NB4 (cell line): Measurements from ENCODE around the gene AATK.

Experiments
- DNase-seq: peaks from one replicate; pipeline ENCODE4 v3.0.0; 2010; ENCODE audit warnings: low read depth
- H3K4me3 ChIP-seq: one replicate; pipeline ENCODE4 v1.5.1; 2011; ENCODE audit warnings: mild to moderate bottlenecking, low read depth, low read length, moderate library complexity
- CTCF ChIP-seq: IDR thresholded peaks from one replicate; pipeline ENCODE4 v1.5.1; 2012; ENCODE audit warnings: low read depth, low read length
- MYC ChIP-seq: IDR thresholded peaks from 2 replicates; pipeline ENCODE4 v1.6.1; 2011; ENCODE audit warnings: low read depth, low read length
- POLR2A ChIP-seq: IDR thresholded peaks from 2 replicates; pipeline ENCODE4 v1.6.1; 2011; ENCODE audit warnings: mild to moderate bottlenecking; ENCODE audit not compliant: insufficient read length; ENCODE audit errors: extremely low read depth
- TF ChIP-seq, protein P1 (sequence below): IDR thresholded peaks from 2 replicates; pipeline ENCODE4 v1.6.1; 2011; ENCODE audit warnings: low read depth, low read length

The AATK gene

GRCh38 chr17:81190591-81190990 is 24.6 kb upstream of the AATK start:
- no peak for DNase-seq
- TF ChIP-seq POLR2A, result no peak
- no peak for TF ChIP-seq CTCF
- TF ChIP-seq, protein P1, sequence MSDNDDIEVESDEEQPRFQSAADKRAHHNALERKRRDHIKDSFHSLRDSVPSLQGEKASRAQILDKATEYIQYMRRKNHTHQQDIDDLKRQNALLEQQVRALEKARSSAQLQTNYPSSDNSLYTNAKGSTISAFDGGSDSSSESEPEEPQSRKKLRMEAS, result no peak
- no peak for TF ChIP-seq MYC
- no peak overlapping the region for H3K4me3 ChIP-seq

DNA sequence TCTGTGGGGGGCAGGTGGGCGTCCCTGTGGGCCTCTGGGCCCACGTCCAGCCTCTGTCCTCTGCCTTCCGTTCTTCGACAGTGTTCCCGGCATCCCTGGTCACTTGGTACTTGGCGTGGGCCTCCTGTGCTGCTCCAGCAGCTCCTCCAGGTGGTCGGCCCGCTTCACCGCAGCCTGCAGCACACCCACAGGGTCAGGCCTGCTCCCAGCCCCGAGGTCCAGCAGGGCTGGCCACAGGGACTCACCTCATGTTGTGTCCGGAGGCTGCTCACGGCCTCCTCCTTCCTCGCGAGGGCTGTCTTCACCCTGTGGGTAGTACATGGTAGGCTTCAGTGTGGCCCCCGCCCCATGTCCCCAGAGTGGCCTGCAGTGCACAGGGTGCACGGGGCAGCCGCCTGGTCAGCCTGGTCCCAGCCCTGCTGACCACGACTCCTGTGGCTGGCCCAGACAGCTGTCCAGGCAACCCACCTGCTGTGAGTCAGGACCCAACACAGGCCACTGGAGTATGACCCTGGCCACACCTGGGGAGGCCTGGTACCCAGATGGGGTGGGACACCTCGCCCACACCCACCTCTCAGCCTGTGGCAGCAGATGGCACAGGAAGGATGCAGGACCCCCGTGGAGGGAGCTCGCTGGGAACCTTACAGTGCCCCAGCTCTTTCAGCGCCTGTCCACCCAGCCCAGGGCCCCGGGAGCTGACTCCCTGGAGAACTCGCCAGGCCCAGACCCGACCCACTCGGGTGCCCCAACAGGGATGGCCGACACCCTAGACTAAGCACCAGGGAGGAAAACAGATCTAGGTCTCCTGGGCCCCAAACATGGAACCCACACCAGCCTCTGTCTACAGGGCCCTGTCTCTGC is 23.9 kb upstream of the AATK start:
- no peak for TF ChIP-seq MYC
- no peak for TF ChIP-seq CTCF
- no peak for TF ChIP-seq POLR2A
- TF ChIP-seq, protein P1, result no peak
- no peak for DNase-seq
- H3K4me3 ChIP-seq, result no peak overlapping the region

GRCh38 chr17:81189016-81189415 is 23.0 kb upstream of the AATK start:
- TF ChIP-seq POLR2A (no peak), MYC (no peak), CTCF (no peak)
- TF ChIP-seq, protein P1, result no peak
- H3K4me3 ChIP-seq, result no peak overlapping the region
- DNase-seq, result no peak

GRCh38 chr17:81188491-81188840 is 22.4 kb upstream of the AATK start:
- H3K4me3 ChIP-seq, result no peak overlapping the region
- DNase-seq, result no peak
- TF ChIP-seq, protein P1, result no peak
- TF ChIP-seq POLR2A, result no peak

- no peak for TF ChIP-seq CTCF
- peak; percentile 38; the same call in 1 of the 2 replicates for TF ChIP-seq MYC
- TF ChIP-seq, protein P1, result no peak
- DNase-seq, result peak; percentile 88
- no peak overlapping the region for H3K4me3 ChIP-seq
Observed at GRCh38 chr17:81187586-81188490, 21.8 kb upstream of the AATK start.

DNA sequence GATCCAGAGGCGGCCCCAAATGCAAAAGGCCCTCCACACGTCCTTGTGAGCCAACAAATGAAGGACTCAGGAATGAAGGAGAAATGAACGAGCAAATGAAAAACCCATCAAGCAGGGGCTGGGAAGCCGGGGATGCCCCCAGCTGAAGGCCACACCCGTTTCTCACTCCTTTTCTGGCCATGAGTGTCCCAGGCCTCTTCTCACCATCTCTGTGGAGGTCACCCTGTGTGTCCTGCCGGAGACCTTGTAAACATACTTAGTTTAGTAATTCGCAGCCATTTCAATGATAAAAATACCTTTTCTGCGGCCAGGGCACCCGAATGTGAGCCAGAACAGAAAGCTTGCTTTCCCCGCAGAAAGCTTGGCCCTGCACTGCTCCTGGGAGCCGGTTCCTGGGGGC is 21.1 kb upstream of the AATK start:
- no peak overlapping the region for H3K4me3 ChIP-seq
- TF ChIP-seq POLR2A, result no peak
- no peak for TF ChIP-seq CTCF

More for the DNA sequence above, 21.1 kb upstream of the AATK start:
- no peak for DNase-seq
